ENCODE measurements around the gene LYVE1. TPM values are rescaled to one million over a fixed set of nuclear protein-coding genes. Genes with fewer than 3 reads are reported as not detected.

The LYVE1 gene
- total and polyA plus RNA-seq, 2 of the 13 experiments (the other 11 are each of a cell fraction or from before 2014, with no cell fraction given) = 1.2 to 1.4 TPM

GRCh38 chr11:10604340-10604748 lies 35.9 kb upstream of the LYVE1 start (continued):
- no peak for TF ChIP-seq PBX2 (CRISPR knock-in tag; IDR thresholded peaks at IDR 0.05)
- 0 out of 2 replicates have a peak, but pooled peaks have one; percentile 24 for TF ChIP-seq RCOR2 (CRISPR knock-in tag; IDR thresholded peaks at IDR 0.05)
- TF ChIP-seq YEATS2 (CRISPR knock-in tag; IDR thresholded peaks at IDR 0.05; ENCODE audit: borderline replicate concordance) = peak; percentile 30; the same call in 1 of the 2 replicates
- no peak for TF ChIP-seq KDM1A (CRISPR knock-in tag; IDR thresholded peaks at IDR 0.05)
- TF ChIP-seq ATF3 (CRISPR knock-in tag; IDR thresholded peaks at IDR 0.05) = peak; percentile 82
- TF ChIP-seq ZNF788 (CRISPR knock-in tag; IDR thresholded peaks at IDR 0.05; ENCODE audit: borderline replicate concordance) = peak; percentile 16; the same call in 1 of the 2 replicates
- peak; percentile 52; the same call in 1 of the 2 replicates for TF ChIP-seq AHDC1 (CRISPR knock-in tag; IDR thresholded peaks at IDR 0.05; ENCODE audit: borderline replicate concordance)
- peak; percentile 71 for TF ChIP-seq PAXIP1 (CRISPR knock-in tag; conservative IDR thresholded peaks at IDR 0.05)
- no peak for TF ChIP-seq RBFOX2 (IDR thresholded peaks at IDR 0.05; ENCODE audit: low read depth, low read length)
- no peak for TF ChIP-seq RBAK (CRISPR knock-in tag; IDR thresholded peaks at IDR 0.05)
- TF ChIP-seq KDM3A (CRISPR knock-in tag; IDR thresholded peaks at IDR 0.05; ENCODE audit: low read depth) = no peak
- peak; percentile 50; the same call in 1 of the 2 replicates for TF ChIP-seq HOXA3 (CRISPR knock-in tag; IDR thresholded peaks at IDR 0.05)
- TF ChIP-seq ZNF263 (CRISPR knock-in tag; IDR thresholded peaks at IDR 0.05) = peak; percentile 97
- no peak for TF ChIP-seq FOXP1 (IDR thresholded peaks at IDR 0.05)
- TF ChIP-seq FOXP1 (CRISPR knock-in tag; IDR thresholded peaks at IDR 0.05) = peak; percentile 11; the same call in 1 of the 2 replicates
- no peak for TF ChIP-seq DZIP1 (CRISPR knock-in tag; IDR thresholded peaks at IDR 0.05)
- peak; percentile 75 for TF ChIP-seq NCOA2 (CRISPR knock-in tag; IDR thresholded peaks at IDR 0.05)
- TF ChIP-seq ZNF644 (CRISPR knock-in tag; IDR thresholded peaks at IDR 0.05; ENCODE audit: low read depth) = peak; percentile 62; the same call in 1 of the 2 replicates

Data from HepG2 (cell line).